Osteoblast (primary cell): ENCODE measurements around the gene ELK3. TPM values are rescaled to one million over a fixed set of nuclear protein-coding genes. Genes with fewer than 3 reads are reported as not detected.
A peak's percentile ranks its signal among the peaks of the same experiment; 100 is the strongest.

ENCODE experiments used
- DNase-seq: peaks from one replicate; pipeline ENCODE4 v3.0.0; 2011; ENCODE audit warnings: low spot score, mixed read lengths; ENCODE audit not compliant: insufficient read length; ENCODE audit errors: missing footprints
- H2AFZ ChIP-seq: 2 replicates; pipeline ENCODE4 v1.6.0; 2011; ENCODE audit warnings: mild to moderate bottlenecking, low read length
- H3K27ac ChIP-seq: 2 replicates; pipeline ENCODE4 v1.5.1; 2011; ENCODE audit warnings: mild to moderate bottlenecking, low read depth, low read length, moderate library complexity
- H3K27me3 ChIP-seq: 2 replicates; pipeline ENCODE4 v1.6.0; 2012; ENCODE audit warnings: mild to moderate bottlenecking, control low read depth, inconsistent platforms, low read length, moderate library complexity; ENCODE audit not compliant: insufficient read depth
- H3K36me3 ChIP-seq: 2 replicates; pipeline ENCODE4 v1.5.1; 2011; ENCODE audit warnings: mild to moderate bottlenecking, low read length, control low read depth, moderate library complexity; ENCODE audit not compliant: insufficient read depth
- H3K4me1 ChIP-seq: 2 replicates; pipeline ENCODE4 v1.5.1; 2011; ENCODE audit warnings: mild to moderate bottlenecking, low read length, control low read depth, moderate library complexity; ENCODE audit not compliant: insufficient read depth
- H3K4me2 ChIP-seq: 2 replicates; pipeline ENCODE4 v1.6.0; 2011; ENCODE audit warnings: mild to moderate bottlenecking, low read length; ENCODE audit not compliant: insufficient read depth
- H3K4me3 ChIP-seq: fragments of 200-600 bp; sonication (generic); 3 replicates; pipeline ENCODE4 v1.5.1; 2012; ENCODE audit warnings: mild to moderate bottlenecking, low read length, inconsistent platforms; ENCODE audit not compliant: insufficient read depth
- H3K79me2 ChIP-seq: 2 replicates; pipeline ENCODE4 v1.6.0; 2012; ENCODE audit warnings: mild to moderate bottlenecking, low read length, control low read depth, inconsistent platforms; ENCODE audit not compliant: insufficient read depth
- H3K9me3 ChIP-seq: 2 replicates; pipeline ENCODE4 v1.5.1; 2011; ENCODE audit warnings: low read depth, low read length, control low read depth
- H4K20me1 ChIP-seq: 2 replicates; pipeline ENCODE4 v1.6.0; 2012; ENCODE audit warnings: mild to moderate bottlenecking, low read length, control low read depth; ENCODE audit not compliant: insufficient read depth
- CTCF ChIP-seq: IDR thresholded peaks from 2 replicates; pipeline ENCODE4 v1.5.1; 2011; ENCODE audit warnings: mild to moderate bottlenecking, low read depth, low read length, moderate library complexity; ENCODE audit errors: extremely low read depth
- total RNA-seq: library from RNA; depleted of rRNA; stranded (reverse); fragments of >200 nt; gene quantifications from 2 replicates; pipeline ENCODE4 v1.2.3, GENCODE V29; 2012

Gene ELK3
- total RNA-seq, 1 donor, result 27.5 TPM

GRCh38 chr12:96236221-96236822 is 42.1 kb downstream of the ELK3 start:
- Histone ChIP-seq H3K27me3 (no peaks in the 10 kb centered on the region), H3K9me3 (no peaks in the 10 kb centered on the region), H3K36me3 (peaks cover 10% of the 10 kb centered on the region), H3K4me2 (peak overlapping the region; percentile 1), H3K4me1 (peaks cover 59% of the 10 kb centered on the region), H2AFZ (no peak overlapping the region), H3K4me3 (no peak overlapping the region), H3K79me2 (peaks cover 77% of the 10 kb centered on the region), H3K27ac (peak overlapping the region; percentile 96), H4K20me1 (no peaks in the 10 kb centered on the region)
- peak; percentile 17 for TF ChIP-seq CTCF
- DNase-seq, result peak; percentile 87

- Histone ChIP-seq H3K27me3 (no peaks in the 10 kb centered on the region), H4K20me1 (no peaks in the 10 kb centered on the region), H3K4me3 (peak overlapping the region; percentile 1), H3K9me3 (no peaks in the 10 kb centered on the region), H3K4me1 (peaks cover 66% of the 10 kb centered on the region), H3K36me3 (peaks cover 10% of the 10 kb centered on the region), H3K27ac (peak overlapping the region; percentile 96), H3K4me2 (peak overlapping the region; percentile 72), H2AFZ (no peak overlapping the region), H3K79me2 (peaks cover 77% of the 10 kb centered on the region)
- DNase-seq, result no peak
- TF ChIP-seq CTCF, result no peak
These were observed 42.9 kb downstream of the ELK3 start for GRCh38 chr12:96237035-96237434.

- Histone ChIP-seq H3K79me2 (peaks cover 80% of the 10 kb centered on the region), H3K27ac (peak overlapping the region; percentile 96), H3K36me3 (peaks cover 10% of the 10 kb centered on the region), H4K20me1 (no peaks in the 10 kb centered on the region), H3K4me1 (peaks cover 70% of the 10 kb centered on the region), H3K4me2 (peak overlapping the region; percentile 72), H3K4me3 (peak overlapping the region; percentile 1), H3K9me3 (no peaks in the 10 kb centered on the region), H3K27me3 (no peaks in the 10 kb centered on the region), H2AFZ (no peak overlapping the region)
- peak; percentile 95 for DNase-seq
- TF ChIP-seq CTCF, result no peak
These were observed 43.4 kb downstream of the ELK3 start for GRCh38 chr12:96237465-96238077.

- H3K36me3 ChIP-seq, result peaks cover 10% of the 10 kb centered on the region
- H3K4me2 ChIP-seq, result no peak overlapping the region
- no peaks in the 10 kb centered on the region for H4K20me1 ChIP-seq
- H3K27me3 ChIP-seq, result no peaks in the 10 kb centered on the region
- peaks cover 80% of the 10 kb centered on the region for H3K79me2 ChIP-seq
- no peak for DNase-seq
- no peaks in the 10 kb centered on the region for H3K9me3 ChIP-seq
- TF ChIP-seq CTCF, result no peak
- H2AFZ ChIP-seq, result no peak overlapping the region
- peak overlapping the region; percentile 96 for H3K27ac ChIP-seq
- no peak overlapping the region for H3K4me3 ChIP-seq
- peaks cover 67% of the 10 kb centered on the region for H3K4me1 ChIP-seq
These were observed 44.3 kb downstream of the ELK3 start for GRCh38 chr12:96238336-96239047.
